Adrenal gland (tissue), 12 donors: Measurements from ENCODE around the gene METTL16. TPM values are rescaled to one million over a fixed set of nuclear protein-coding genes. Genes with fewer than 3 reads are reported as not detected.

Source experiments
- DNase-seq, 7 donors: peaks; one replicate each; pipeline ENCODE4 v3.0.0-alpha.2; 2019 to 2020
- H3K27ac ChIP-seq, 5 donors: fragments of 200-600 bp; sonication (generic) in 4 of 5; 1 replicate in 3 of 5; 2 replicates in 2 of 5; pipeline versions ENCODE4 v1.5.1 to v1.8.0; 2016 to 2020; ENCODE audit warnings: mild to moderate bottlenecking in 1 of 5
- H3K27me3 ChIP-seq: fragments of 200-600 bp; 2 replicates; pipeline ENCODE4 v1.8.0; 2021
- H3K36me3 ChIP-seq, 2 donors: fragments of 200-600 bp; replicated peaks in 1 of 2; 1 replicate in 1 of 2; 2 replicates in 1 of 2; pipeline versions ENCODE4 v1.5.1 to v1.8.0; 2018 to 2022
- H3K4me1 ChIP-seq, 2 donors: fragments of 200-600 bp; replicated peaks in 1 of 2; 1 replicate in 1 of 2; 2 replicates in 1 of 2; pipeline versions ENCODE4 v1.5.1 to v1.8.0; 2018 to 2021
- H3K4me3 ChIP-seq, 4 donors: fragments of 200-600 bp; sonication (generic) in 3 of 4; one replicate each; pipeline ENCODE4 v1.5.1; 2016 to 2018
- H3K9me3 ChIP-seq, 3 donors: fragments of 200-600 bp; sonication (generic) in 1 of 3; replicated peaks in 1 of 3; 1 replicate in 2 of 3; 2 replicates in 1 of 3; pipeline versions ENCODE4 v1.5.1 to v1.8.0; 2016 to 2021
- CTCF ChIP-seq, 6 experiments: fragments of 450-650 bp in 4 of 6; fragments of 200-600 bp in 2 of 6; sonication (generic) in 1 of 6; IDR thresholded peaks; 1 replicate in 5 of 6; 2 replicates in 1 of 6; pipeline versions ENCODE4 v1.5.1 to v1.8.0; 2016 to 2021; ENCODE audit warnings: antibody characterized with exemption in 6 of 6, mild to moderate bottlenecking in 2 of 6, moderate library complexity in 1 of 6
- POLR2A ChIP-seq, 2 donors: fragments of 450-650 bp; IDR thresholded peaks; one replicate each; pipeline ENCODE4 v1.6.1; 2017; ENCODE audit warnings: antibody characterized with exemption in 2 of 2, mild to moderate bottlenecking in 2 of 2, moderate library complexity in 1 of 2
- WGBS, 4 donors: extraction: QIAGEN DNeasy Blood & Tissue Kit in 2 of 4; methylation state at CpG; one replicate each; pipeline versions ENCODE4 v1.1.5 to v1.1.7; 2013 to 2017; 5-methylcytosine and 5-hydroxymethylcytosine counted together
- intact Hi-C, 2 donors: fragments of 100-400 bp; cut with DNase I; formaldehyde crosslinking; loops; one replicate each; pipeline versions ENCODE4 v1.14.1 to v1.15.0; 2022 to 2023
- polyA plus RNA-seq, 3 donors: library from polyadenylated mRNA; stranded (reverse); fragments of 200-250 nt in 2 of 3; fragments of 350-450 nt in 1 of 3; fragmentation: Illumina TruSeq in 1 of 3; extraction: RNeasy Lipid Tissue Mini Kit (QIAGEN cat#74804) in 1 of 3; gene quantifications; one replicate each; pipeline ENCODE4 v1.2.3, GENCODE V29; 2013 to 2014
- total RNA-seq, 9 donors: library from RNA; depleted of rRNA in 4 of 9; stranded (reverse); fragments of >200 nt in 4 of 9; fragments of 120-200 nt in 1 of 9; fragmentation: NEBNext Ultra II Directional in 1 of 9; extraction: Animal tissue kit (Norgen Biotek cat#: 25700) in 1 of 9; gene quantifications; one replicate each; pipeline versions ENCODE4 v1.1.0 to v1.2.4, GENCODE V29; 2013 to 2023
- donor health status: healthy with polysubstance abuse.
- donor health status: Bipolar disorder and iron deficiency.
- donor health status: DM: yes; HTN: yes; CAD: no.
- donor health status: DM: no; HTN: no; CAD: no.
- donor health status: DM: no; HTN: no; CAD: no.
- donor health status: DM: yes; HTN: yes; CAD: no.

METTL16 gene
- total and polyA plus RNA-seq, 12 donors, result 15.3 to 94.7 (median 33.2) TPM

- WGBS, 4 donors, result 61 to 93% (median 67%) methylated on average over 5 to 12 of the region's 12 CpGs
- peaks cover 52 to 57% of the 10 kb centered on the region in 2 donors for H3K4me1 ChIP-seq
- intact Hi-C loops, result no loop called here
These were observed 114.2 kb downstream of the METTL16 start for GRCh38 chr17:2397247-2398171.

GRCh38 chr17:2396568-2397246 is 115.0 kb downstream of the METTL16 start:
- no peaks in the 10 kb centered on the region for H3K27me3 ChIP-seq
- H3K36me3 ChIP-seq, result no peaks in the 10 kb centered on the region
- intact Hi-C loops, result no loop called here
- H3K9me3 ChIP-seq, result no peaks in the 10 kb centered on the region
- peak; percentile 58 to 92 for TF ChIP-seq POLR2A (IDR thresholded peaks at IDR 0.05)
- TF ChIP-seq CTCF (IDR thresholded peaks at IDR 0.05), result no peak
- peaks cover 54 to 59% of the 10 kb centered on the region in 2 donors for H3K4me1 ChIP-seq
- peak overlapping the region in 1 of 4 donors; percentile 47 for H3K4me3 ChIP-seq
- H3K27ac ChIP-seq, result peak overlapping the region; percentile 97 to 99 (median 98)
- WGBS, 4 donors, result 0 to 13% (median 7%) methylated on average over 11 to 34 of the region's 34 CpGs
- DNase-seq, result peak; percentile 94 to 99 (median 98)

More at GRCh38 chr17:2397247-2398171, 114.2 kb downstream of the METTL16 start:
- no peak for TF ChIP-seq CTCF (IDR thresholded peaks at IDR 0.05)
- no peak for TF ChIP-seq POLR2A (IDR thresholded peaks at IDR 0.05)
- Histone ChIP-seq H3K4me3 (peak overlapping the region in 1 of 4 donors; percentile 47), H3K36me3 (no peaks in the 10 kb centered on the region), H3K9me3 (no peaks in the 10 kb centered on the region), H3K27me3 (no peaks in the 10 kb centered on the region), H3K27ac (peak overlapping the region; percentile 97 to 99 (median 98))
- DNase-seq, result peak in 1 of 7 donors; percentile 32

GRCh38 chr17:2396192-2396567 is 115.5 kb downstream of the METTL16 start:
- H3K27ac ChIP-seq, result peak overlapping the region; percentile 97 to 99 (median 98)
- 37 to 55% (median 47%) methylated on average over 5 to 7 of the region's 7 CpGs for WGBS, 4 donors
- H3K9me3 ChIP-seq, result no peaks in the 10 kb centered on the region
- DNase-seq, result peak in 1 of 7 donors; percentile 33
- no peaks in the 10 kb centered on the region for H3K27me3 ChIP-seq
- H3K4me3 ChIP-seq, result peak overlapping the region in 1 of 4 donors; percentile 47
- H3K36me3 ChIP-seq, result no peaks in the 10 kb centered on the region
- peaks cover 58 to 65% of the 10 kb centered on the region in 2 donors for H3K4me1 ChIP-seq
- TF ChIP-seq CTCF (IDR thresholded peaks at IDR 0.05) (no peak), POLR2A (IDR thresholded peaks at IDR 0.05) (no peak)
- intact Hi-C loops, result no loop called here
